ENCODE measurements around the gene NNT.

DNA sequence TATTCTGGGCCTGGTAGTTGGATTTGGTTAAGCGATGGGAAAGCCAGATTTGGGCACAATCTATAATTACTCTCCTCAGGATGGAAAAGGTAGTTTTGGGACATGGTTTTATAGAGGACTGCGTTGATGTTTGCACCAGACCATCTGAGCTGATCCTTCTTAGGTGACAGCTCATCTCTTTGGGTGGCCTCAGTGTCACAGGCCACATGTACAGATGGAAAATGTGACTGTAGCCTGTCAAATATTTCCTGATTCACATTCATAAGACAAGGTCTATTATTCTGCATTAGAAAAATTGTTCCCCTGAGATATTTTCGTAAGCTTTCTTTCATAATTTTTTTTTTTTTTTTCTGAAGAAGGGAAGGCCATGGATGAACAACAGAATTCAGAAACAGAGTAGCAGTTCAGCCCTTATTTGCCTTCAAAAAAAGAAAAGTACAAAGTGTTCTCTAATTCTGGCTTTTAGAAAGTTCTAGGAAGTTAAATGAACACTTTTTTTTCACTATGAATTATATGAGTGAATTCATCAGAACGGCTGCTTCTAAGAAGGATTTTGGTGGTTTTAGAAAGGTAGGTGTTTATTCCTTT is 81.0 kb downstream of the NNT start:
- TF ChIP-seq, protein P1, sequence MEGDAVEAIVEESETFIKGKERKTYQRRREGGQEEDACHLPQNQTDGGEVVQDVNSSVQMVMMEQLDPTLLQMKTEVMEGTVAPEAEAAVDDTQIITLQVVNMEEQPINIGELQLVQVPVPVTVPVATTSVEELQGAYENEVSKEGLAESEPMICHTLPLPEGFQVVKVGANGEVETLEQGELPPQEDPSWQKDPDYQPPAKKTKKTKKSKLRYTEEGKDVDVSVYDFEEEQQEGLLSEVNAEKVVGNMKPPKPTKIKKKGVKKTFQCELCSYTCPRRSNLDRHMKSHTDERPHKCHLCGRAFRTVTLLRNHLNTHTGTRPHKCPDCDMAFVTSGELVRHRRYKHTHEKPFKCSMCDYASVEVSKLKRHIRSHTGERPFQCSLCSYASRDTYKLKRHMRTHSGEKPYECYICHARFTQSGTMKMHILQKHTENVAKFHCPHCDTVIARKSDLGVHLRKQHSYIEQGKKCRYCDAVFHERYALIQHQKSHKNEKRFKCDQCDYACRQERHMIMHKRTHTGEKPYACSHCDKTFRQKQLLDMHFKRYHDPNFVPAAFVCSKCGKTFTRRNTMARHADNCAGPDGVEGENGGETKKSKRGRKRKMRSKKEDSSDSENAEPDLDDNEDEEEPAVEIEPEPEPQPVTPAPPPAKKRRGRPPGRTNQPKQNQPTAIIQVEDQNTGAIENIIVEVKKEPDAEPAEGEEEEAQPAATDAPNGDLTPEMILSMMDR (conservative IDR thresholded peaks at IDR 0.05; ENCODE audit: low read length), result no peak
- TF ChIP-seq EZH2phosphoT487 (IDR thresholded peaks at IDR 0.05; ENCODE audit: borderline replicate concordance), result no peak

Data from Loucy (cell line).